HG02678 (cell line): ENCODE measurements around the gene ZNF675.
"Not testable (repeated sequence)": the region's sequence is repeated elsewhere in the genome, so short reads cannot be mapped to it uniquely, and the experiment has no call there.

Source experiments
- ATAC-seq: cut with Tn5 transposase; IDR thresholded peaks from one replicate; pipeline ENCODE4 v1.9.1; 2021; ENCODE audit warnings: mild to moderate bottlenecking, moderate library complexity; ENCODE audit not compliant: unreplicated experiment

Gene ZNF675

DNA sequence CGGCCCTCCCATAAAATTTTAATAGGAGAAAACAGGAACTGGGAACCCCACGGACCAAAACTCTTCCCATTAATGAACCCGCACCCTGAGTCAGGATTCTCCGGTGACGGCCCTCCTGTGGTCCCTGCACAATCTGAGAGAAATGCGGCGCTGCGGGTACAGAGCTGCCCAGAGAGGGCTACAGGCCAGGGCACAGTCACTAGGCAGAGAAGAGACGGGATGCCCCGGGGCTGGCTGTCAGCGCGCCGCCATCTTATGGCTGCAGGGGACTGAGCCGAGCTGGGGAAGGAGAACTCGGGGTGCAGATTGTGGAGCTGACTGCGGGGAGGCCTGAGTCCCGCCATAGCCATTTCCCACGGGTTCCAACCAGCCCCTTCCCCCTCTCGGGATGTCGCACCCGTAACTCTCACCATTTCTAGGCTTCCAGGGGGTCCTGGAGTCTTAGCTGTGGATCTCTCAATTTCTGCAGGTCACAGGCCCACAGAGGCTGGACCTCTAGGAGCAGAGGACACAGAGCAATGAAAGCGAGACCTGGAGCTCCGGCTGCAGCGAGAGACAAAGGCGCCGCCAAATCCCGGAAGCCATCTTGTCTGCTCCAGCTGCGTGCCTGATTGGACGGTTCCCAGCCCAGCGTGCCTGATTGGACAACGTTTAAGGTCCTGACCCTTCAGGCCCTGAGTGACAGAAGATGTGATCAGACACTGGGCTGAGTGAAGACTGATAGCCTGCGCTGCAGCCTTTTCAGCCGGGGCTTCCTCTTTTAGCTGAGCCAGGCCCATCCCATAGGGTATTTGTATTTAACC is at the start of gene ZNF675:
ZNF675 (minus strand) TSS at position 592 of the 803 bp plus-strand sequence; CDS start at position 413, 179 bp downstream.
- ATAC-seq = peak; percentile 87

DNA sequence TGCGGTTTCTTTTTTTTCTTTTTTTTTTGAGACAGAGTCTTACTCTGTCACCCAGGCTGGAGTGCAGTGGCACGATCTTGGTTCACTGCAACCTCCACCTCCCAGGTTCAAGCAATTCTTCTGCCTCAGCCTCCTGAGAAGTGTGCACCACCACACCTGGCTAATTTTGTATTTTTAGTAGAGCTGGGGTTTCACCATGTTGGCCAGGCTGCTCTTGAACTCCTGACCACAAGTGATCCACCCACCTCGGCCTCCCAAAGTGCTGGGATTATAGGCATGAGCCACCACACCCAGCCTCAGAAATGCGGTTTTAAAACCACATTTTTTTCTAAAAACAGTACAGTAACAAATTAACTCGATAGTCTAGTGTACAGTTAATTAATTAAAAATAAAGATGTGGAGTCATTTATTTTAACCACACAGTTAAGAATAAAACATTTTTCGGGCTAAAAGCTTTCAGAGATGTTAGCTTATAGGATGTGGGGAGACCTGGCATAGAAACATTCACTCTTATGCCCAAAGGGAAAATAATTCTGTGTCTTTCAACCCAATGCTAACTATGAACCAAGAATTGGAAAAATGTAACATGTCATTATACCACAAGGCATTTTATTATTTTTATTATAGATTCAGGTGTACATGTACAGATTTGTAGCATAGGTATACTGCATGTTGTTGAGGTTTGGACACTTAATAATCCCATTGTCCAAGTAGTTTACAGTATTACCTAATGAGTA is 43.9 kb upstream of the ZNF675 start:
- not testable (repeated sequence) for ATAC-seq

DNA sequence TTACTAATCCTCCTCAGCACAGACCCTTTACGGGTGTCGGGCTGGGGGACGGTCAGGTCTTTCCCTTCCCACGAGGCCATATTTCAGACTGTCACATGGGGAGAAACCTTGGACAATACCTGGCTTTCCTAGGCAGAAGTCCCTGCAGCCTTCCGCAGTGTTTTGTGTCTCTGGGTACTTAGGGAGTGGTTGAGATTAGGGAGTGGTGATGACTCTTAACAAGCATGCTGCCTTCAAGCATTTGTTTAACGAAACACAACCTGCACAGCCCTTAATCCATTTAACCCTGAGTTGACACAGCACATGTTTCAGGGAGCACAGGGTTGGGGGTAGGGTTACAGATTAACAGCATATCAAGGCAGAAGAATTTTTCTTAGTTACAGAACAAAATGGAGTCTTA is 37.1 kb upstream of the ZNF675 start:
- ATAC-seq = not testable (repeated sequence)

DNA sequence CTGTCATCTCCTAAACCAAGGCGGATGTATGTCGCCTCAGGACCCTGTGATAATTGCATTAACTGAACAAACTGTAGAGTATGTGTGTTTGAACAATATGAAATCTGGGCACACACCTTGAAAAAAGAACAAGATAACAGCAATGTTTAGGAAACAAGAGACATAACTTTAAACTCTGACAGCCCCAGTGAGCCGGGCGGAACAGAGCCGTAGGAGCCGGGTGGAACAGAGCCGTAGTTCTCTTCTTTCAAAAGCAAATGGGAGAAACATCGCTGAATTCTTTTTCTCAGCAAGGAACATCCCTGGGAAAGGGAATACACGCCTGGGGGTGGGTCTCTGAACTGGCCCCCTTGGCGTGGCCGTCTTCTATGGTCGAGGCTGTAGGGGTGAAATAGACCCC is 31.8 kb upstream of the ZNF675 start:
- ATAC-seq = no peak

DNA sequence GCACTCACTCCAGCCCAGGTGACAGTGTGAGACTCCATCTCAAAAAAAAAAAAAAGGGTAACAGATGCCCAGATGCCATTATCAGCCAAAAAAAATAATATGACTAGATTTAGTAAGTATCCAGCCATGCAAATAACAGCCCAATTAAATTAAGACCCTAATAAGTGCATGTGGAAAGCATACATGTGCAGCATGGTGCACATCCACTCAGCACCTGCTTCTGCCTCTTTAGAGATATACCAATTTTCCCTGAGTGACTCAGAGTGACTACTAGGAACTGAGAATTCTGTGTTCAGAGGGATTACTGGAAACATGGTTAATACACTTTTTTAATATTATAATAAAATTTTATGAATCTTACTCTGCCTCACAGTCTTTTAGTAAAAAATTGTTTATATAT is 29.8 kb upstream of the ZNF675 start:
- ATAC-seq = no peak

DNA sequence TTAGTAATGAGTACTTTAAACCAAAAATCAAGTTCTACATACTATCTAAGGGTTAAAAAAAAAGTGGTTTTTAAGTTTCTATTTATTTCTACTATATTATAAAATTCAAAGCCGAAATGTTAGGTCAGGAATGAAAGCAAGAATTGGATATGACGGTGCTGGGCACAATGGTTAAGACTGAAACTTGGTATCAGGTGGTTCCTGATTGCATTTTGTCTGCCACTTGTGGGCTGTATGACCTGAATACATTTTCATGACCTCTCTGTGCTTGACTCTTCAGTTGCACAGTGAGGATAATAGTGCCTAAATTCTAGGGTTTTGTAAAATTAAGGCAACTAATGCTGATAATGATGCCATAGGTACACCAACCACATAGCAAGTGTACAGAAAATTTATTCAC is 22.3 kb upstream of the ZNF675 start:
- no peak for ATAC-seq

DNA sequence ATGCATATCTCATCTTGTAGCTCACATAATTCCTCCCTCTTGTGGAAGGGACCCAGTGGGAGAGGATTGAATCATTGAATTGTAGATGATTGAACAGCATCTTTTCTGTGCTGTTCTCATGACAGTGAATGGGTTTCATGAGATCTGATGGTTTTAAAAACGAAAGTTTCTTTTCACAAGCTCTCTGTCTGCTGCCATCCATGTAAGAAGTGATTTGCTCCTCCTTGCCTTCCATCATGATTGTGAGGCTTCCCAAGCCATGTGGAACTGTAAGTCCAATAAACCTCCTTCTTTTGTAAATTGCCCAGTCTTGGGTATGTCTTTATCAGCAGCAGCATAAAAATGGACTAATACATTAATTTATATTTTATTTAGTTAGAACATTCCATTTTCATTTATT is 19.6 kb upstream of the ZNF675 start:
- ATAC-seq = no peak

DNA sequence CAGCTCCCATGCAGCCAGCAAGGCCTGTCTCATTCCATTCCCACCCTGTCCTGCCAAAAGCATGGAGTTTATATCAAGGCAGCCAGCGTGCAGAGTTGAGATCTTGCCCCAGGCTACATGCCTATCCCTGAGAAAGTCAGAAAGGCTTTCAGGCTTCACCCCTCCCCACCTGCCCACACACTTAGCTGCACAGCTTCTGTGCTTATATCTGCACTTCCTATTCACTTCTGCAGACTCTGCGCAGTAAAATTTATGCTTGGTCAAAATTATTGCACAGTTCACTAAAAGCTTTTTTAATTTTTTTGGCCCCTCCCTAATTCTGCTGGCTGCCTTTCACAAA is 12.5 kb upstream of the ZNF675 start:
- ATAC-seq = no peak

DNA sequence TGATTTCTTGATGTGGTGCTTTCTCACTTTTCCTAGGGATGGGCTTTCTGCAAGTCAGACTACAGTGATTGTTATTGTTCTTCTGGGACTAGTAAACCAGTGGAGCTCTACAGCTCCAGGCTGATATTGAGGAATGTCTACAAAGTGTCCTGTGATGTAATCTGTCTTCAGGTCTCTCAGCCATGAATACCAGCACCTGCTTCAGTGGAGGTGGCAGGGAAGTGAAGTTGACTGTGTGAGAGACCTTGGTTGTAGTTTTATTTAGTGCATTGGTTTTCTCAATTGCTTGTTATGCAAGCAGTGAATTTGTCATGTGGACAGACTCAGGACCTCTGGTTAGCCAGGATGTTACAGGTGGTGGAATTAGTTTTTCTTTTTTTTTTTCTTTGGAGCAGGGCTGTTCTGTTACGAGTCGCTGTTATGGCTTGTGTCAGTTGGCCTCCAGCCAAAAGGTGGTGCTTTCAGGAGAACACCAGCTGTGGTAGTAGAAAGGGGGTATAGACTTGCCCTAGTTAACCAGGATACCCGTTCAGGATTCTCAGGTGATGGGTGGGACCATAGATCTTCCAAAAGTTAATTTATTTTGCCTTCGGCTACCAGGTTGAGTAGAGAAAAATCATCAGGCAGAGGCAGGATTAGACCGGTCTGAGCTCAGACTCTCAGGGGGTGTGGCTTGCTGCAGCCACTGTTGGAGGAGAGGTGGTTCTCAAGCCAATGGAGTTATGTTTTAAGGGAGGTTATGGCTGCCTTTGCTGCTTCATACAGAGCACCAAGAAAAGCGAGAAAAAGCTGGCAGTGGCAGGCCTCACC is 11.9 kb upstream of the ZNF675 start:
- no peak for ATAC-seq

DNA sequence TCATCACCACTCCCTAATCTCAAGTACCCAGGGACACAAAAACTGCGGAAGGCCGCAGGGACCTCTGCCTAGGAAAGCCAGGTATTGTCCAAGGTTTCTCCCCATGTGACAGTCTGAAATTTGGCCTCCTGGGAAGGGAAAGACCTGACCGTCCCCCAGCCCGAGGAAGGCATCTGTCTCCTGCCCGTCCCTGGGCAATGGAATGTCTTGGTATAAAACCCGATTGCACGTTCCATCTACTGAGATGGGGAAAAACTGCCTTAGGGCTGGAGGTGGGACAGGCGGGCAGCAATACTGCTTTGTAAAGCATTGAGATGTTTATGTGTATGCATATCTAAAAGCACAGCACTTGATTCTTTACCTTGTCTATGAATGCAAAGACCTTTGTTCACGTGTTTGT is 5.9 kb upstream of the ZNF675 start:
- ATAC-seq = not testable (repeated sequence)

DNA sequence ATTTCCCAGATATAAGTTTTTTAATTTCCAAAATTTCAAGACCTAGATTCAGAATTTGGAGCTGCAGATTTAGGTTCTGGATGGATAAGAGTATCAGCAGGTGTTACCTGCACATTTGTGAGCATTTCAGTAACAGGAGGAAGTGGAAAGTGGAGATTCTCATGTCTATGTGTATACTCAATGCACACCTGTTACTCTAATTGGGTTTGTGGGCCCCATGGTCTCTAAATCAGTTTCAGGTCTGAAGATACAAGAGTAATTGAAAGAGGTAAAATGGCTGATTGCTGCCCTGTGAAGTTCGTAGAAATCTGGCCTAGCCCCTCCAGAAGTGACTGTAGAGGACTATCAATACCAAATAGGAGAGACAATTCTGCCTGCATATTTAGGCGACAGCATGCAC is 13.9 kb downstream of the ZNF675 start:
- ATAC-seq = no peak

DNA sequence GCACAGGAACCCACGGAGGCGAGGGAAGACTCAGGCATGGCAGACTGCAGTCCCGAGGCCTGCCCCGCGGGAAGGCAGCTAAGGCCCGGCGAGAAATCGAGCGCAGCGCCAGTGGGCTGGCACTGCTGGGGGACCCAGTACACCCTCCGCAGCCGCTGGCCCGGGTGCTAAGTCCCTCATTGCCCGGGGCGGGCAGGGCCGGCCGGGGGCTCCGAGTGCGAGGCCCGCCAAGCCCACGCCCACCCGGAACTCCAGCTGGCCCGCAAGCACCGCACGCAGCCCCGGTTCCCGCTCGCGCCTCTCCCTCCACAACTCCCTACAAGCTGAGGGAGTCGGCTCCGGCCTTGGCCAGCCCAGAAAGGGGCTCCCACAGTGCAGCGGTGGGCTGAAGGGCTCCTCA is 18.4 kb downstream of the ZNF675 start:
- ATAC-seq = not testable (repeated sequence)

DNA sequence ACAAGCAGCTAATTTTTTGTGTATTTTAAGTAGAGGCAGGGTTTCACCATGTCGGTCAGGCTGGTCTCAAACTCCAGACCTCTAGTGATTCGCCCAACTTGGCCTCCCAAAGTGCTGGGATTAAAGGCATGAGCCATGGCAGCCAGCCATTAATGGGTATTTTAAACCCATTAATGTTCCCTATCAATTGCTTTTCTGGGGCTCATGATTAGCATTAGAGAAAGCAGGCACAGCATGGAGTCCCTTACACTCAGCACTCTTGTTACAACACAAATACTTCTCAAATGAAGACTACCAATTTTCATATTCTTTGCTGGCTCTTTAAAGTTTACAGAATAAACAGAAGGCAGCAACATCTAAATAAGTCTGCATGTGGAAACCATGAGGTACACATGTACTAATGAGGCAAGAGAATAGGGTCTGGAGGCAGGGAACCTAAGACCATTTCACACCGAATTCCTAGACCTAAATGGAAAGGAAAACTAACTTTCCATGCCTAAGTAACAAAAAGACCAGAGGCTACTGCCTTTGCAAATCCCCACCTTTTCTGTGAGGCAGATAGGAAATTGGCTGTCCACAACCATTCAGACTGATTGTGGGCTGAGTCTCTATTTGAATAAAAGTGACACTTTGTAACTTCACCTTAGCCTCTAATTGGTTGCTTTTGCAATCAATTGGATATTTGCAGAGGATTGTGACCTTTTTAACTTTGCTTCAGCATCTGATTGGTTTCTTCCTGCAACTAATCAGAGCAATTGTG is 21.2 kb downstream of the ZNF675 start:
- ATAC-seq = no peak

DNA sequence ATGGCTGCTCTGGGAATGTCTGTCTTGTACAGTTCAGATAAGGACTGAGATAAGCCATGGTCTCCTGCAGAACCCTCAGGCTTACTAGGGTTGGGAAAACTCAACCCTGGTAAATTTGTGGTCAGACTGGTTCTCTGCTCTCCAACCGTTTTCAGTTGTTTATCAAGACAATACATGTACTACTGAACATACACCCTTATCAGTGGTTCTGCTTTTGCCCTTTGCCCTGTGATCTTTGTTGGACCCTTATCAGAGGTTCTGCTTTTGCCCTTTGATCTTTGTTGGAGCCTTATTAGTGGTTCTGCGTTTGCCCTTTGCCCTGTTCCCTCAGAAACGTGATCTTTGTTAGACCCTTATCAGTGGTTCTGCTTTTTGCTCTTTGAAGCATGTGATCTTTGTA is 37.2 kb downstream of the ZNF675 start:
- ATAC-seq = not testable (repeated sequence)
